GM18505 (cell line): ENCODE data around the gene DNASE1L3.

ENCODE experiments used
- ATAC-seq: cut with Tn5 transposase; IDR thresholded peaks from one replicate; pipeline ENCODE4 v1.9.1; 2021; ENCODE audit not compliant: unreplicated experiment
- POLR2A ChIP-seq: IDR thresholded peaks from 4 replicates; pipeline ENCODE4 v1.6.1; 2011; ENCODE audit warnings: borderline replicate concordance; ENCODE audit not compliant: insufficient read depth, insufficient read length; ENCODE audit errors: extremely low read depth

Gene DNASE1L3

GRCh38 chr3:58180940-58181587 lies 29.7 kb downstream of the DNASE1L3 start:
- no peak for ATAC-seq
- TF ChIP-seq POLR2A: no peak

GRCh38 chr3:58180099-58180880 lies 30.5 kb downstream of the DNASE1L3 start:
- no peak for TF ChIP-seq POLR2A
- ATAC-seq: no peak

GRCh38 chr3:58179235-58180098 lies 31.3 kb downstream of the DNASE1L3 start:
- ATAC-seq: no peak
- TF ChIP-seq POLR2A: no peak

GRCh38 chr3:58178528-58179234 lies 32.1 kb downstream of the DNASE1L3 start:
- ATAC-seq: no peak
- TF ChIP-seq POLR2A: no peak

- ATAC-seq: peak; percentile 78
- no peak for TF ChIP-seq POLR2A
Observed at GRCh38 chr3:58177747-58178527, 32.8 kb downstream of the DNASE1L3 start.

GRCh38 chr3:58176827-58177489 lies 33.8 kb downstream of the DNASE1L3 start:
- ATAC-seq: no peak
- no peak for TF ChIP-seq POLR2A

- no peak for TF ChIP-seq POLR2A
- ATAC-seq: no peak
Observed at GRCh38 chr3:58176185-58176530, 34.6 kb downstream of the DNASE1L3 start.

- no peak for TF ChIP-seq POLR2A
- no peak for ATAC-seq
Observed at GRCh38 chr3:58175437-58176184, 35.2 kb downstream of the DNASE1L3 start.

- TF ChIP-seq POLR2A: no peak
- ATAC-seq: no peak
Observed at GRCh38 chr3:58175187-58175436, 35.7 kb downstream of the DNASE1L3 start.

- TF ChIP-seq POLR2A: no peak
- ATAC-seq: no peak
Observed at GRCh38 chr3:58173669-58174398, 36.9 kb downstream of the DNASE1L3 start.
